GM12872 (cell line): Measurements from ENCODE around the gene KIAA1958.

Experiments used
- TF ChIP-seq, protein P1 (sequence below): IDR thresholded peaks from 3 replicates; pipeline ENCODE4 v1.5.1; 2011; ENCODE audit warnings: low read depth, mild to moderate bottlenecking, low read length, moderate library complexity; ENCODE audit not compliant: insufficient read depth

Gene KIAA1958

DNA sequence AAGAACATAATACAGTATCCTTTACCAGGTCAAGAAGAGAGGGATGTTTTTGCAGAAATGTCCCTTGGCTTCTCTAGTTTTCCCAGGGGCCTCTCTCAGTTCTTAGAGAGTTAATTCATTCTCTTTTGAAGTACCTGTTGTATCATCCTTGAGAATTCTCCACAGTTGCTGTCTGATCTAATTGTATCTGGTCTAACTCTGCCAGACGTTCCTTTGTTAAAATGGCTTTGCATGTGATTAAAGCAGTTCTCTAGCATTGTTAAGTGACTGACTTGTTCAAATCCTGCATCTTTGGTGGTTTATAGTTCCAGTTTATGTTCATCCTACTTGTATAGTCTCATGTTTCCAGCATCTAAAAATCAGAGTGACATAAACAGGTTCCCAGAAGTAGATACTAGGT lies 65.0 kb downstream of the KIAA1958 start:
- TF ChIP-seq, protein P1, sequence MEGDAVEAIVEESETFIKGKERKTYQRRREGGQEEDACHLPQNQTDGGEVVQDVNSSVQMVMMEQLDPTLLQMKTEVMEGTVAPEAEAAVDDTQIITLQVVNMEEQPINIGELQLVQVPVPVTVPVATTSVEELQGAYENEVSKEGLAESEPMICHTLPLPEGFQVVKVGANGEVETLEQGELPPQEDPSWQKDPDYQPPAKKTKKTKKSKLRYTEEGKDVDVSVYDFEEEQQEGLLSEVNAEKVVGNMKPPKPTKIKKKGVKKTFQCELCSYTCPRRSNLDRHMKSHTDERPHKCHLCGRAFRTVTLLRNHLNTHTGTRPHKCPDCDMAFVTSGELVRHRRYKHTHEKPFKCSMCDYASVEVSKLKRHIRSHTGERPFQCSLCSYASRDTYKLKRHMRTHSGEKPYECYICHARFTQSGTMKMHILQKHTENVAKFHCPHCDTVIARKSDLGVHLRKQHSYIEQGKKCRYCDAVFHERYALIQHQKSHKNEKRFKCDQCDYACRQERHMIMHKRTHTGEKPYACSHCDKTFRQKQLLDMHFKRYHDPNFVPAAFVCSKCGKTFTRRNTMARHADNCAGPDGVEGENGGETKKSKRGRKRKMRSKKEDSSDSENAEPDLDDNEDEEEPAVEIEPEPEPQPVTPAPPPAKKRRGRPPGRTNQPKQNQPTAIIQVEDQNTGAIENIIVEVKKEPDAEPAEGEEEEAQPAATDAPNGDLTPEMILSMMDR = no peak

DNA sequence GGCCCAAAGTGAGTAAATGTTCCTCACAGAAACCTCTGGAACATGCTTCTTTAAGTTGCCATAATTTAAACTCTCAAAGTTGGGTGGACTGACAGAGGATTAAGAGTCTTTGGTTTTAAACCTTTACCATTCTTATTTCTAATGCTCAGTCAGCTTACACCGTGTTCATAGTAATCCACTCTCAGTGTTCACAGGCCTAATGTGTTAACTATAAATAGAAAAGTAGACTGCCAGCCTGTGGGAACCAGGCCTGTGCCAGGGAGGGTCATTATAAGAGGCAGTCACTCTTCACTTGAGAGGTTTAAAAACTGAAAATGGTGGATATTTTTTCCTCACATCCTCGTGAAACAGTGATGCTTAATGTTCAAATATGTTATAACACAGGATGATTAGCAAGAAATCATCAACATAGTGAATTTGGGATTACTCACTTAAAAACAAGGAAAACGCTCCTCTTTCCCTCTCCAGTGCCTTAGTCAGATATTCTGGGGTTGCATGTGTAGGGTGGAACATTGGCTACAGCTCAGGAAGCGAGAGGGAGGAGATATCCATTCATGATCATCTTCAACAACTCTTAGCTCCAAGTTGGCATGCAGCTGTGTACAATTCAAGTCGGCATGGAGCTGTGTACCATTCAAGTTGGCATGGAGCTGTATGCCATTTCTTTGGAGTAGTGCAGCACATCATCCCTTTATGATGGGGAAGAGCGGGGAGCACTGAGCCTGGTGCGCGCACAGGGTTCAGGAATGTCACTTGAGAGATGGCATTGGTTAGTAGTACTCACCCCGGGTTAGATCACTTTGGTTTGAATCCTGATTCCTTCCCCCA lies 65.8 kb downstream of the KIAA1958 start:
- TF ChIP-seq, protein P1 = no peak

DNA sequence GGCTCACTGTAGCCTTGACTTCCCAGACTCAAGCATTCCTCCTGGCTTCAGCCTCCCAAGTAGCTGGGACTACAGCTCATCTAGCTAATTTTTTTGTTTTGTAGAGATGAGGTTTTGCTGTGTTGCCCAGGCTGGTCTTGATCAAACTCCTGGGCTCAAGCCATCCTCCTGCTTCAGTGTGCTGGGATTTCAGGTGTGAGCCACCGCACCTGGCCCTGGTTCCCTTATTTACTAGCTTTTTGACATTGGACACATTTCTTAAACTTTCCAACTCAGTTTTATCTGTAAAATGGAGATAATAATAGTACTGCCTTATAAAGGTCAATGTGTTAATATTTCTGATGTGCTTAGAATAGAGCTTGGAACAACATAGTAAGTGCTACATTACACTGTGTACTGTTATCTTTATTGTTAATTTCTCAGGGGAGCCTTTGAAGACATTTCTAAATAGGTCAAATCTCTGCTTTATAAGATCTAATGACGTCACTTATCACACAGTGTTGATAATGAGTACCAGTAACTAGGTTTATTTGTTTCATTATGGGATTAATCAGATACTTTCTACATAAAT lies 66.7 kb downstream of the KIAA1958 start:
- TF ChIP-seq, protein P1 = no peak

DNA sequence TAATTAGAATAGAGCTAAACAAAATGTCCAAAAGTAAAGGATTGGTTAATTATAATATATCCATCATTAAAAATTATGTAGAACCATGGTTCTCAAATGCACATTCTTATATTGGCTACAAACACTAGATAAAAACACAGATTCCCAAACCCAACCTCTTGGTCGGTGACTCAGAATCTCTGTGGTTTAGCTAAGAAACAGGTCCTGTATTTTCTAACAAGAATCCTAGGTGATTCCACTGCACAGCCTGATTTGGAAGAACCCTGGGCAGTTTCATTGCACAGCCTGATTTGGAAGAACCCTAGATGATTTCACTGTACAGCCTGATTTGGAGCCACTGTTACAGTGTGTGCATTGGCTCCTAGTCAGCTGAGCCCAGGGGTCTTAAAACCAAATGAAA lies 67.9 kb downstream of the KIAA1958 start:
- TF ChIP-seq, protein P1 = no peak

DNA sequence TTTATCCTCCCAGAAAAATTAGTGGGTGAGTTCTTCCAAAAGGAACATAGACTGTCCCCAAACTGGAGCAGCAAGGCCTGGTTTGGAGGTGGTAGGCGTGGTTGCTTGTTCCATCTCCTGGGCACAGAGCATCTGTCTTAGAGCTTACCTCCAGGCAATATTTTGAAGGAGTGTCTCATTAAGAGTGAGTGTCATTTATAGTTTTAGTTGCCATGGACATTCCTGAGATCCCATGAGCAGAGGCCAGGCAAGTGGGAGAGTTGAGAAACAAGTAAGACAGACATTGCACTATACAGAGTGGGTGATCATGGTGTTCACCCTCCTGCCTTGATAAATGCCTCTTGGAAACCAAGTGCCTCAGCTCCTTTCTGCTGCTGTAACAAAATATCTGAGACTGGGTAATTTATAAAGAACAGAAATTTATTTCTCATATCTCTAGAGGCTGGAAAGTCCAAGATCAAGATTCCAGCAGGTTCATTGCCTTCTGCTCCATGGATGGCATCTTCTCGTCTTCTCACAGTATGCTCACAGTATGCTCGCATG lies 68.5 kb downstream of the KIAA1958 start:
- TF ChIP-seq, protein P1 = no peak

DNA sequence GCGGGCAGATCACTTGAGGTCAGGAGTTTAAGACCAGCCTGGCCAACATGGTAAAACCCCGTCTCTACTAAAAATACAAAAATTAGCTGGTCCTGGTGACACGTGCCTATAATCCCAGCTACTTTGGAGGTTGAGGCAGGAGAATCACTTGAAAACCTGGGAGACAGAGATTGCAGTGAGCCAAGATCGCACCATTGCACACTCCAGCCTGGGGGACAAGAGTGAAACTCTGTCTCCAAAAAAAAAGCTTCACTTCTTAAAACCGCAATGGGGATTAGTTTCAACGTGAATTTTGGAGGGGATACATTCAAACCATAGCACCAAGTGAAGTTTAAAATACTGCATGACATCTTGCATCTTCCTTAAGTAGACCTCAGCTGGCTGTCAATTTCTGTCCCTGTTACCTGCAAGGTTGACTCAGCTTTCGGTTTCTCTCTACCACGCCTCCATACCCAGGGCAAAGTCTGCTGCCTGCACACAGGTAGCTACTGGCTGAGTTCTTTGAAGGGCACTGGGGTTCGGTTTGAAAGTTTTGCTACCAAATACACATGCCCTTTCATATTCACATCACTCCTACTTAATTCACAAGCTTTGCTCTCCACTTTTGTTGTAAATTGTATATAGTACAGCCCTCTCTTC lies 69.3 kb downstream of the KIAA1958 start:
- TF ChIP-seq, protein P1 = no peak
